ENCODE measurements around the gene NHLRC1. TPM values are rescaled to one million over a fixed set of nuclear protein-coding genes. Genes with fewer than 3 reads are reported as not detected.

The NHLRC1 gene
- 1 to 10 TPM in 1 of 2 donors, under 1 TPM in 1; 0.79 to 1.4 TPM for polyA plus RNA-seq

- Histone ChIP-seq H3K27ac (ENCODE audit: low read depth in 2 of 2, low read length in 1 of 2) (peak within 1 kb of the TSS; percentile 23 to 34), H3K9me3 (ENCODE audit: control insufficient read depth in 2 of 2, insufficient read depth in 1 of 2, low read depth in 1 of 2, low read length in 1 of 2) (no peaks in the 10 kb centered on the region), H3K4me1 (ENCODE audit: control insufficient read depth in 2 of 2, insufficient read depth in 2 of 2, low read length in 1 of 2) (peaks cover 0 to 9% of the 10 kb centered on the region in 2 donors), H3K36me3 (ENCODE audit: control insufficient read depth in 2 of 2, insufficient read depth in 2 of 2, low read length in 1 of 2) (peaks cover 0 to 2% of the 10 kb centered on the region in 2 donors), H3K4me3 (ENCODE audit: low read depth in 1 of 2, low read length in 2 of 2) (peak within 1 kb of the TSS; percentile 44 to 67), H3K27me3 (ENCODE audit: control insufficient read depth in 1 of 2, insufficient read depth in 2 of 2, low read length in 2 of 2) (no peaks in the 10 kb centered on the region)
- 18 to 22% methylated on average over 77 to 82 of the region's 82 CpGs for WGBS, 2 donors
Observed at GRCh38 chr6:18122128-18123093, at the start of gene NHLRC1. TSS of gene NHLRC1 (minus strand) at chr6:18122677. CDS start at chr6:18122606, 71 bp downstream.

DNA sequence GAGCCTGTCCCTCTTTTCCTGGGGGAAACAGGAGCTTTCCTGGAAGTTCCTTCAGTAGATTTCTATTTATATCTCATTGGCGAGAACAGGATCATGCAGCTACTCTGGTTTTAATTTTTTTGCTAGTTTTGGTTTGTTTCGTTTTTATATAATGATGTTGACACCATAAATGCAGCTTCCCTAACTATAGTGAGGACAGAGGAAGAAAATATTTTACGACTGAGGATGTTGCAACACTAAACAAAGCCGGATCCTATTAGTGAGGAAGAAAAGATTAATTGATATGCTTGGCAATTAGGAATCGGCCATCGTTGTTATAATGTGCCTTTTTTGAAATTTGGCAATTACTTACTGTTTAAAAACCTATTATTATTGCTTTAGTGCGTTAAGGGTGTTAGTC lies 49.4 kb upstream of the NHLRC1 start:
- Histone ChIP-seq H3K4me3 (ENCODE audit: low read depth in 1 of 2, low read length in 2 of 2) (no peak overlapping the region), H3K27ac (ENCODE audit: low read depth in 2 of 2, low read length in 1 of 2) (no peak overlapping the region), H3K9me3 (ENCODE audit: control insufficient read depth in 2 of 2, insufficient read depth in 1 of 2, low read depth in 1 of 2, low read length in 1 of 2) (no peaks in the 10 kb centered on the region), H3K36me3 (ENCODE audit: control insufficient read depth in 2 of 2, insufficient read depth in 2 of 2, low read length in 1 of 2) (peaks cover 0 to 5% of the 10 kb centered on the region in 2 donors), H3K4me1 (ENCODE audit: control insufficient read depth in 2 of 2, insufficient read depth in 2 of 2, low read length in 1 of 2) (no peaks in the 10 kb centered on the region), H3K27me3 (ENCODE audit: control insufficient read depth in 1 of 2, insufficient read depth in 2 of 2, low read length in 2 of 2) (no peaks in the 10 kb centered on the region)
- 81 to 87% methylated on average over 7 of the region's 7 CpGs for WGBS, 2 donors

GRCh38 chr6:18168264-18168663 lies 45.8 kb upstream of the NHLRC1 start:
- WGBS, 2 donors: 97 to 98% methylated on average over 3 of the region's 3 CpGs

GRCh38 chr6:18166312-18167036 lies 44.0 kb upstream of the NHLRC1 start:
- H3K27me3 ChIP-seq (ENCODE audit: control insufficient read depth in 1 of 2, insufficient read depth in 2 of 2, low read length in 2 of 2): no peaks in the 10 kb centered on the region
- H3K27ac ChIP-seq (ENCODE audit: low read depth in 2 of 2, low read length in 1 of 2): no peak overlapping the region
- H3K36me3 ChIP-seq (ENCODE audit: control insufficient read depth in 2 of 2, insufficient read depth in 2 of 2, low read length in 1 of 2): peaks cover 4 to 8% of the 10 kb centered on the region in 2 donors
- 91 to 94% methylated on average over 2 of the region's 2 CpGs for WGBS, 2 donors
- H3K4me3 ChIP-seq (ENCODE audit: low read depth in 1 of 2, low read length in 2 of 2): no peak overlapping the region
- H3K9me3 ChIP-seq (ENCODE audit: control insufficient read depth in 2 of 2, insufficient read depth in 1 of 2, low read depth in 1 of 2, low read length in 1 of 2): no peaks in the 10 kb centered on the region
- no peaks in the 10 kb centered on the region for H3K4me1 ChIP-seq (ENCODE audit: control insufficient read depth in 2 of 2, insufficient read depth in 2 of 2, low read length in 1 of 2)

More at GRCh38 chr6:18168264-18168663, 45.8 kb upstream of the NHLRC1 start:
- Histone ChIP-seq H3K36me3 (ENCODE audit: control insufficient read depth in 2 of 2, insufficient read depth in 2 of 2, low read length in 1 of 2) (peaks cover 2 to 8% of the 10 kb centered on the region in 2 donors), H3K4me1 (ENCODE audit: control insufficient read depth in 2 of 2, insufficient read depth in 2 of 2, low read length in 1 of 2) (no peaks in the 10 kb centered on the region), H3K9me3 (ENCODE audit: control insufficient read depth in 2 of 2, insufficient read depth in 1 of 2, low read depth in 1 of 2, low read length in 1 of 2) (no peaks in the 10 kb centered on the region), H3K27me3 (ENCODE audit: control insufficient read depth in 1 of 2, insufficient read depth in 2 of 2, low read length in 2 of 2) (no peaks in the 10 kb centered on the region), H3K27ac (ENCODE audit: low read depth in 2 of 2, low read length in 1 of 2) (no peak overlapping the region), H3K4me3 (ENCODE audit: low read depth in 1 of 2, low read length in 2 of 2) (no peak overlapping the region)

GRCh38 chr6:18165751-18166150 lies 43.3 kb upstream of the NHLRC1 start:
- peaks cover 5 to 8% of the 10 kb centered on the region in 2 donors for H3K36me3 ChIP-seq (ENCODE audit: control insufficient read depth in 2 of 2, insufficient read depth in 2 of 2, low read length in 1 of 2)
- H3K4me3 ChIP-seq (ENCODE audit: low read depth in 1 of 2, low read length in 2 of 2): no peak overlapping the region
- H3K27ac ChIP-seq (ENCODE audit: low read depth in 2 of 2, low read length in 1 of 2): no peak overlapping the region
- 89 to 98% methylated on average over 4 of the region's 4 CpGs for WGBS, 2 donors
- H3K4me1 ChIP-seq (ENCODE audit: control insufficient read depth in 2 of 2, insufficient read depth in 2 of 2, low read length in 1 of 2): no peaks in the 10 kb centered on the region
- H3K9me3 ChIP-seq (ENCODE audit: control insufficient read depth in 2 of 2, insufficient read depth in 1 of 2, low read depth in 1 of 2, low read length in 1 of 2): no peaks in the 10 kb centered on the region
- no peaks in the 10 kb centered on the region for H3K27me3 ChIP-seq (ENCODE audit: control insufficient read depth in 1 of 2, insufficient read depth in 2 of 2, low read length in 2 of 2)

DNA sequence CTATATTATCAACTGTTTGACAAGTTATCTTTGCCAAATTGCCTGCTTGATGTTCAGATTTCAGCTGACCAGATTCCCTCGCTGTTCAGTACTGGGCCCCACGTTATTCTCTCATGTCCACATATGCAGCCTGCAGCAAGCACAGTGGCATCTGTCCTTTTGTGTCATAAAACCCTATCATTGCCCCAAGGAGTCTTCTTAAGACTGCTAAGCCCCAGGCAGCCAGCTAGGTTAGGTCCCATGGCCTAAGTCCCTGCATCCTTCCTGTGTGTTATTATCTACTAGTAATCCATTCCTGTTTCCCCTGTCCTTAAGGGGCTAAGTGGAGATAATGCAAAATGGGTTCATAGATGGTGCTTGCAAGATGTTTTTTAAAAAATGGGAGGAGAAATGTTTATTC lies 39.9 kb upstream of the NHLRC1 start:
- H3K4me1 ChIP-seq (ENCODE audit: control insufficient read depth in 2 of 2, insufficient read depth in 2 of 2, low read length in 1 of 2): no peaks in the 10 kb centered on the region
- 87 to 88% methylated on average over 2 of the region's 2 CpGs for WGBS, 2 donors

DNA sequence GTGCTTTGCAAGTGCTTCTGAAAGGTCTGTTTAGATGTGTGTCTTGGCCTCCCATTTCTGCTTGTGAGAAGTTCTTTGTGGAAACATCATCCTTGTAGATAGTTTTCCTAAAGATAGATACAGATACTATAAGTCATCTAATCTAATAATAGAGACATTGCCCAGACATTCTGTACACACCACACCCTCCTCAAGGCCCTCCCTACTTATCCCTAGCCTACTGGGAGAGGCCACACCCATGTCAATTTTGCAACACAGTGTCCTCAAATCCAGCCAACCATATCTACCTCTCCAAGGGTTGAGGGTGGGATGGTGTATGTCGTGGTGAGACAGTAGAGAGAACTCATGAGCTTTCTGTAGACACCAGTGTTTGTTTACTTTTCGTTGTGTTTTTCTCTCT lies 39.0 kb upstream of the NHLRC1 start:
- H3K36me3 ChIP-seq (ENCODE audit: control insufficient read depth in 2 of 2, insufficient read depth in 2 of 2, low read length in 1 of 2): peaks cover 4 to 5% of the 10 kb centered on the region in 2 donors
- WGBS, 2 donors: 85 to 87% methylated on average over 2 of the region's 2 CpGs
- H3K27ac ChIP-seq (ENCODE audit: low read depth in 2 of 2, low read length in 1 of 2): peak overlapping the region; percentile 21 to 42
- no peaks in the 10 kb centered on the region for H3K27me3 ChIP-seq (ENCODE audit: control insufficient read depth in 1 of 2, insufficient read depth in 2 of 2, low read length in 2 of 2)
- no peaks in the 10 kb centered on the region for H3K4me1 ChIP-seq (ENCODE audit: control insufficient read depth in 2 of 2, insufficient read depth in 2 of 2, low read length in 1 of 2)
- no peak overlapping the region for H3K4me3 ChIP-seq (ENCODE audit: low read depth in 1 of 2, low read length in 2 of 2)
- no peaks in the 10 kb centered on the region for H3K9me3 ChIP-seq (ENCODE audit: control insufficient read depth in 2 of 2, insufficient read depth in 1 of 2, low read depth in 1 of 2, low read length in 1 of 2)

More for the DNA sequence above, 39.9 kb upstream of the NHLRC1 start:
- no peaks in the 10 kb centered on the region for H3K27me3 ChIP-seq (ENCODE audit: control insufficient read depth in 1 of 2, insufficient read depth in 2 of 2, low read length in 2 of 2)
- H3K36me3 ChIP-seq (ENCODE audit: control insufficient read depth in 2 of 2, insufficient read depth in 2 of 2, low read length in 1 of 2): peaks cover 5% of the 10 kb centered on the region in 2 donors
- H3K27ac ChIP-seq (ENCODE audit: low read depth in 2 of 2, low read length in 1 of 2): no peak overlapping the region
- H3K9me3 ChIP-seq (ENCODE audit: control insufficient read depth in 2 of 2, insufficient read depth in 1 of 2, low read depth in 1 of 2, low read length in 1 of 2): no peaks in the 10 kb centered on the region
- no peak overlapping the region for H3K4me3 ChIP-seq (ENCODE audit: low read depth in 1 of 2, low read length in 2 of 2)

GRCh38 chr6:18160911-18161310 lies 38.4 kb upstream of the NHLRC1 start:
- H3K27ac ChIP-seq (ENCODE audit: low read depth in 2 of 2, low read length in 1 of 2): peak overlapping the region; percentile 21 to 40
- peaks cover 3 to 5% of the 10 kb centered on the region in 2 donors for H3K36me3 ChIP-seq (ENCODE audit: control insufficient read depth in 2 of 2, insufficient read depth in 2 of 2, low read length in 1 of 2)
- no peak overlapping the region for H3K4me3 ChIP-seq (ENCODE audit: low read depth in 1 of 2, low read length in 2 of 2)
- H3K27me3 ChIP-seq (ENCODE audit: control insufficient read depth in 1 of 2, insufficient read depth in 2 of 2, low read length in 2 of 2): no peaks in the 10 kb centered on the region
- H3K4me1 ChIP-seq (ENCODE audit: control insufficient read depth in 2 of 2, insufficient read depth in 2 of 2, low read length in 1 of 2): no peaks in the 10 kb centered on the region
- WGBS, 2 donors: 51 to 86% methylated on average over 1 of the region's 1 CpG
- H3K9me3 ChIP-seq (ENCODE audit: control insufficient read depth in 2 of 2, insufficient read depth in 1 of 2, low read depth in 1 of 2, low read length in 1 of 2): no peaks in the 10 kb centered on the region

DNA sequence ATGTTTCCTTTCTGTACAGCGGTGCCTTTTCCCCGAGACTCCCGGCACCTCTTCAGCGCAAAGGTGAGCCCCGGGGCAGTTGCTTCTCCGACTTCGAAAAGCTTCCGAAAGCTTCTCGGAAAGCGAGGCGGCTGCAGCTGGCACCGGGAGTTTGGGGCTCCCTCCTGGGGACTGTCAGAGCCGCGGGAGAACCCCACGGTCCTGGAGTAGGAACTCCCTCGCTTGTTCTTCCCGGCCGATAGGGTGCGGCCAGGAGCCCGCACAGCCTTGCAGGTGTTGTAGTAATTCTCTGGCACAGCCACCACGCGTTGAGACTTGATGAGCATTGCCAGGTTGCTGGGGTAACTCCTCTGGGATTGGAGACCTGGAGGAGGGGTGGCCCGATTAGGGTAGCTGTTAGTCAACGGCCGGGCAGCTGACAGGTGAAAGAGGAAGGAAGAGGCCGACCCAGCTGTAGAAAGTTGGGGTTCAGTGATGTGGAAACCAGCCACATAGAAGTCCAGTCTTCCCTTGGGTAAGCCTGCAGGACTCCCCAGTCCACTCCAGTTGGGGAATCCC lies 33.5 kb upstream of the NHLRC1 start:
- no peaks in the 10 kb centered on the region for H3K27me3 ChIP-seq (ENCODE audit: control insufficient read depth in 1 of 2, insufficient read depth in 2 of 2, low read length in 2 of 2)
- peak overlapping the region; percentile 85 to 92 for H3K4me3 ChIP-seq (ENCODE audit: low read depth in 1 of 2, low read length in 2 of 2)
- WGBS, 2 donors: 1% methylated on average over 26 of the region's 26 CpGs
- no peaks in the 10 kb centered on the region for H3K4me1 ChIP-seq (ENCODE audit: control insufficient read depth in 2 of 2, insufficient read depth in 2 of 2, low read length in 1 of 2)
- H3K9me3 ChIP-seq (ENCODE audit: control insufficient read depth in 2 of 2, insufficient read depth in 1 of 2, low read depth in 1 of 2, low read length in 1 of 2): no peaks in the 10 kb centered on the region
- H3K36me3 ChIP-seq (ENCODE audit: control insufficient read depth in 2 of 2, insufficient read depth in 2 of 2, low read length in 1 of 2): no peaks in the 10 kb centered on the region
- peak overlapping the region; percentile 95 to 99 for H3K27ac ChIP-seq (ENCODE audit: low read depth in 2 of 2, low read length in 1 of 2)

Data from esophagus (tissue), 2 donors.